Brain pericyte (primary cell): Measurements from ENCODE around the gene FOXP1.

Experiments used
- DNase-seq: peaks from one replicate; pipeline ENCODE4 v3.0.0-alpha.2; 2012; ENCODE audit warnings: low read depth, low spot score

Gene FOXP1

DNA sequence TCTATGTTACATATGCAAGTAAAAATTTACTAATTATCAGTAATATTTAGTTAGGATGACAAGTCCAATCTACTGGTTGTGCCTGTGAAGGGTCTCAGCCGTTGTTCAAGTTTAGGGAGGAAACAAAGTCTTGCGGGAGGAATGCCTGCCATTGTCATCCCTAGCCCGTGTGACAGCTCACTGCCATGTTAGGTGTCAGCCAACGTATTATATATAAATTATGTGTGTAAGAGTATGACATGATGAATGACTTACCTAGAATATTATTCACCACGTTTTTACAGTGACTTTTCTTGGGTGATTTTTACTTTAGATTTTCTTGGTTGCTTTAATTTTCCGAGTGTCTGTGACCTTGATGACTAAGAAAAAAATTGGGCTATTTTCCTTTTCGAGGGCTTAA lies 656.7 kb downstream of the FOXP1 start:
- DNase-seq: no peak

DNA sequence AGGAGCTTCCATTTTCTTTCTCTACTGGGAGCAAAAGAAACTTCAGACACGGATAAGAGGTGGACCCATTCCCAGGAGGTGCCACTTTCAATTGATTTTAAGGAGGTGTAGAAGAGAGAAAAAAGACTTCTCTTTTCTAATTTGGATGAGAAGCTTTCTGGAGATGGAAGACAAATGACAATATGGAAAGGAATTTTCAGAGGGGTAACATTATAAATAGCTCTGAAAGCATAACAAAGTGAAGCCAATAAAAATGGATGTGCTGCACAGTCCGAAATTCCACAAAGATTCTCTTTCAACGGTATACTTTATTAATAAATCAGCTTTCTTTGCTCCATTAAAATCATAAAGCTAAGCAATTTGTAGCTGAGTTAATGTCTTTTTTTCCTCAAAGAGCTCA lies 663.9 kb downstream of the FOXP1 start:
- DNase-seq: no peak

- no peak for DNase-seq
Measured at GRCh38 chr3:70919091-70919490, 664.4 kb downstream of the FOXP1 start.

GRCh38 chr3:70916375-70917055 lies 667.0 kb downstream of the FOXP1 start:
- DNase-seq: no peak

DNA sequence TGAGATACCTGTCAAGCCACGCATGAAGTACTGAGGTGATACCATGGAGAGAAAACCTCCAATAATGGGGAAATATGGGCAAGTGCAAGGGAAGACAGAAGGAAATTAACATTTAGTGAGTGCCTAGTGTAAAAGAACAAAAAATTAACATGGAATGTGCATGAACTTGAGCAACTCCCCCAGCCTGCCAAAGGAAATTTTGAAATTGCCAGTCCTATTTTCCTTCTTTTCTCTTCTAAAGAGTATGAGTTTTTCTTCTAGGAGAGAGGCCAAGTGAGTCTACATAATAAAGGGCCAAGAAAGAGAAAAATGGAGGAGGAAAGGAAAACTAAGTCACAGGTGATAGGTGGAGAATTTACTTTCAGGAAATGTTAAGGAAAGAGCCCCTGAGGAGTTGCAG lies 668.7 kb downstream of the FOXP1 start:
- no peak for DNase-seq

GRCh38 chr3:70911719-70912118 lies 671.8 kb downstream of the FOXP1 start:
- DNase-seq: no peak

- no peak for DNase-seq
Measured at GRCh38 chr3:70905491-70905890, 678.0 kb downstream of the FOXP1 start.
